ENCODE results near the gene UGT1A4.

UGT1A4 gene

DNA sequence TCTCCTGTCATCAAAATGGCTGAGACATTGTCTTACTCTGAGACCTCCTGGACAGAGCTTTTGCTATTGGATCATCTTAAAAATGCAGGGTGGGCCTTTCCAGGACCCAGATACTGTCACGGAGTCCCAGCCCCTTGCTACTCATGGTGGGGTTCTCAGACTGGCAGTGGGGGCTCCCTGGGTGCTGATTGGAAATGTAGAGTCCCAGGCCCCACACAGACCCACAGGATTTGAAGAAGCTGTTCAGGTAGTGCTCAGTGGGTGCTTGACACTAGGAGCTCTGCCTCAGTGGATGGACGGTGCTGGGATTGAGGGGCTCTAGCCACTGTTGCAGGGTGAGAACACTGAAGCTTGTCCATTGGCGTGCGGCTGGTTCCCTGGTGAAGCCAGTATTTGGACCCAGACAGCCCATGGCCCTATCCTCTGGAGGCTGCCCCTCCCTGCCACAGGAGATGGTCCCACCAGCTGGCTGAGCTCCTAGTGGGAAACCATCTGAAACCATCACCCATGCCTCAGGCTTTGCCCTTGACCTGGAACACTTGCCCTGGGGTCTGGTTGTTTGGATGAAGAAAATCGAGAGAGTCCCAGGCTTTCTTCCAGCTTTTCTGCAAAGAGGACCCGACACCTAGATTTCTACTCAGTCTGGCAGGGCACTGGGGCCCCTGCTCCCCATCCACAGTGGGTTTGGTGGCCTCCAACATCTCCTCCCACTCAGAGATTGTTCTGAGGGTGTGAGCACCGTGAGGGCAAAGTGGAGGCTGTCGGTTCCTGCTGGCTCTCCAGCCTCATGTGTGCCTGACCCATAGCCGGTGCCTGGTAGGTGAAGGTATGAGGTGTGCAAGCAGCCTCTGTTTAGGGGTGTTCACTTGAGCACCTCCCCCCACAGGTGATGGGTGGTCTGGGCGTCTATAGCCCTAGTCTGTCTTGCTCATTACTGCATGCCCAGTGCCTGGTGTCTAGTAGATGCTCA, 89.7 kb downstream of the UGT1A4 start:
- DNase-seq (ENCODE audit: low read depth in 2 of 2, low spot score in 1 of 2) = no peak

DNA sequence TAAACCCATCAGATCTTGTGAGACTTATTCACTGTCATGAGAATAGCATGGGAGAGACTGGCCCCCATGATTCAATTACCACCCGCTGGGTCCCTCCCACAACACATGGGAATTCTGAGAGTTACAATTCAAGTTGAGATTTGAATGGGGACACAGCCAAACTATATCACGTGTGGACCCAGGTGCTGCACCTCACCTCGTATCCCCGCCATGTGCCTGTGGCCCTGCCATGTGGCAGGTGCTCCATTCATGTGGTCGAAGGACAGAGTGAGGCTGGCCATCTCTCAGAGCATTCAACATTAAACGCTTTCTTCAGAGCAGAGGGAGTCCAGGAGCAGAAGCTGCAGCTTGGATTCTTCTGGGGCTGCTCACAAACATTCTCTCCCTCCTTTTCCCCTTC, 91.8 kb downstream of the UGT1A4 start:
- DNase-seq (ENCODE audit: low read depth in 2 of 2, low spot score in 1 of 2) = no peak

DNA sequence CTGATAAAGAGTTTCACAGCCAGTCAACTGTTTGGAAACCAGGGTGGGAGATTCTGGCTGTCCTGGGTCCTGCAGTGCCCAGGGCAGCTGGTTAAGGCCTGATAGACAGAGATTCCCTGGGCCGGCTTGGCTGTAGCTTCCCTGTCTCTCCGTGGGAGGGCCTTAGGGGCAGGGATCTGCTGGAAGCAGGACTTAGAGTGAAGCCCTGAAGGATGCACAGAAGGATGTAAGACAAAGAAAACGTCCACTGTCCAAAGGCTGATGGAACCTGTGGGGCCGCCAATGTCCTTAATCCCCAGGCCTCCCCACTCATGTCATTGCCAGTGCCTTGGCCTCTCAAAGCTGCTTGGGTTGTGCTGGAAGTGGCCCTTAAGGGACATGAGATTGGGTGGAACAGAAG, 92.6 kb downstream of the UGT1A4 start:
- DNase-seq (ENCODE audit: low read depth in 2 of 2, low spot score in 1 of 2) = no peak

DNA sequence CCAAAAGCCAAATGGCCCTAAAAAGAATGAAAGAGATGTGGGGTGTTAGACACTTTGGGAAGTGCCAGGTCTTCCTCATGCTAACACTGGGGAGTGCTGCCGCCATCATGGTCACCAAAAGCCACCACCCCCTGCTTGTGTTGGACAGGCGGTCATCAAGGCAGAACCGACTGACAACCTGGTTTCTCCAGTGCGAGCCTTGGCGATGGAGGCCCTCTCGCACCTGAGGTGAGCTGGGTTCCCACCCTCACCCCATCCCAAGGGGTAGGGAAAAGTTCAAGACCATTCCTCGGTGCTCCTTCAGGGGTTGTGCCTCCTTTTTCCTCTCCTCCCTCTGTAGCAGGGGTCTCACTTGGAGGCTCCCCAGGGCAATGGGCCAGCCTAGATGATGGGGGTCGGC, 93.2 kb downstream of the UGT1A4 start:
- no peak for DNase-seq (ENCODE audit: low read depth in 2 of 2, low spot score in 1 of 2)

DNA sequence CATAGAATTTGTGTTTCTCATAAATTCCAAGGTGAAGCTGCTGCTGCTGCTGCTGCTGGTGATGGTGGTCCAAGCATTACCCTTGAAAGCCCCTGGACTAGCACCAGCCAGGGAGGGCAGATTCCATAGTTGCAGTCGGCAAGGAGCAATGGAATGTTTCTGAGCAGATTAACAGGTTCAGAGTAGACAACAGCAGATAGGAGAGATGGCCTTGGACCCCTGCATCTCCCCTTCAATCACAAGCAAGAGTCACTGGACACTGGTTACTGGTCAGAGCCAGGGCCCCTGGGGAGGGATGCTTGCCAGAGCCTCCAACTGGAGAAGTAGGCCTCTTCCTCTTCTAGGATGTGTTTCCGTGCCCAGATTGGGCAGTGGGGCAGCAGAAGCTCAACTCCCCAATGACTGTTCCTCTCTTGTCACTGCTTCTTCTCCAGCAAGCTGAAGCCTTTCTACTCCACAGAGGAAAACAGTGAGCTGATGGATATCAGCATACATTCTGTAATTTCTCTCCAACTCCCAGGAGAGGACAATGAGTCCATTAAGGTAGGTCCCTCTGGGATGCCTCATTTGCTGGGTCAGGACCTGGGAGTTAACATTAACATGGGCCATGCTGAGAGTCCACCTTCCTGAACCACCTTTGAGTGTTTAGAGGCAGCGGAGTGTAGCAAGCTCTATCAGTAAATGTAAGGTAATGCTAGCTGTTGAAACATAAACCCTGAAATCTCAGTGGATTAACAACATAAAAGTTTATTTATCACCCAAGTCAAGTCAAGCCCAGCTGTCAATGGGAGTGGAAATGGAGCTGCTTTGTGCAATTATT, 94.9 kb downstream of the UGT1A4 start:
- DNase-seq (ENCODE audit: low read depth in 2 of 2, low spot score in 1 of 2) = no peak

DNA sequence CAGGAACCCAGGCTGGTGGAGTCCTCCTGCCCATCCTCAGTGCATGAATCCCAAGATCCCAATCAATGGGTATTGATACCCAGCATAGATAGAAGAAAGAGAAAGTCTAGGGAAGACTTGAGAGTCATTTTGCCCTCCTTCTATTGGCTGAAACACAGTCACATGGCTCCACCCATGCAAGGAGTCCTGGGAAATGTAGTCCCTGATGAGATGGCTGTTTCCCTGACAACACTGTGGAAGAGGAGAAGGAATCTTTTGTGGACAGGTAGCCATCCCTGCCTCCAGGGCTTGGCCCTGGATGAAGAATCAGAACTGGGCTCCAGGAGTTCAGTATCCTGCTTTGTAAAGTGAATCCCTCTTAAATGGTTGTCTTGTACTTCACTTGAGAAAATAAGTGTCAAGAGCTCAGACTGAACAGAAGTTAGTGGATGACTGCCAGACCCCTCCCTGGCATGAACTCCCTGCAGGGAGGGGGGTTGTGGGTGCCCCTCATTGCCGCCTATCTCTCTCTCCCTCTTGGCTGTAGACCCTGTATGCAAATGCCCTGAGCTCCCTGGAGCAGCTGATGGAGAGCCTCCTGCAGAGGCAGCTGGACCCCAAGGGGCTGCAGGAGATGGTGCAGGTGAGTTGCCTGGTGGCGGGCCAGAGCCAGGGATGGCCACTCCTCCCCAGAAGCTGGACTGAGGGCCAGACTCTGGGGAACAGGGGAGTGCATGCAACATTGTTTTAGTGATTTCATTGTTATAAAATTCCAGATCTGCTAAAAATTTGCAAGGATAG, 95.7 kb downstream of the UGT1A4 start:
- DNase-seq (ENCODE audit: low read depth in 2 of 2, low spot score in 1 of 2) = no peak

DNA sequence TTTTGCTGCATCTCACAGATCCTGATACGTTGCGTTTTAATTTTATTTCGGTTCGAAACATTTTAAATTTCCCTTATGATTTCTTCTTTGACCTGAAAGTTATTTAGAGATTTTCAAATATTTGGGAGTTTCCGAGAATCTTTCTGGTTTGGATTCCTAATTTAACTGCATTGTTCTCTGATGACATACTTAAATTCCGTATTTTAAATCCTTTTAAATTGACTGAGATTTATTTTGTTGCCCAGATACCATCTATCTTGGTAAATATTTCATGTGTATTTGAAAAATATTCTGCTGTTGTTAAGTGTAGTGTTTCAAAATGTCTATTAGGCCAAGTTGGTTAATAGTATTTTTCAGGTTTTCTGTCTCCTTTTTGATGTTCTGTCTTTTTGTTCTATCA, 97.3 kb downstream of the UGT1A4 start:
- DNase-seq (ENCODE audit: low read depth in 2 of 2, low spot score in 1 of 2) = no peak

DNA sequence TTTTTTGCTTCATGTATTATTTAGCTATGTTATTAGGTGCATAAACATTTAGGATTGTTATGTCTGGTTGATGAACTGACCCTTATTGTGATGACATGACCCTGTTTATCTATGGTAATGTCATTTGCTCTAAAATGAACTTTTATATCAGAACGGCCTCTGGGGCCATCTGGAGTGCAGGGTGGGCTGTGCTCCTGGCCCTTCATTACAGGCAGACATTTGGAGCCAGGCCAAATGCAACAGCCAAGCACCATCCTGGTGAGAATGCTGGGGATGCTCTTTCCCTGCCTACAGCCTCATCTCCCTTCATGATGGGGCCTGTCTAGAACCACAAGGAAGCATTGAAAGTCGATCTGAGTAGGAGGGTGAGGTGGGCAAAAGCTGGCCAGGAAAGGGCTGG, 97.8 kb downstream of the UGT1A4 start:
- no peak for DNase-seq (ENCODE audit: low read depth in 2 of 2, low spot score in 1 of 2)

DNA sequence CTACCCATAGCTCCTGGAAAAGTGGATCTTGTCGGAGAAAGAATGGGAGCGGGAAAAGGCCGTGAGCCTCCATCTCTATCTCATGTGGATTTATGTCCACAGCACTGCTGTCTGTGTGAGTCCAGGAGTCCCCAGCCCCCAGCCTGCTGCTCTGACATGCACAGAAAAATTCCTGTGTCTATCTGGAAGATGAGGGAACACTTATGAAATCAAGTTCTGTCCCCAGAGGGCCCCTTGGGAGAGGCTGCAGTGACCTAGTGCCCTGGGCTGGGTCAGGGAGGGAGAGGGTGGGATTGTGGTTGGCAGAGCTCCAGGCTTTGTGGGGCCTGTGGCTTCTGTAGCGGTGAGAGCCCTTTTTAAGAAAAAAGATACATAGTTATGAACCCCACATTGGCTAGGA, 98.2 kb downstream of the UGT1A4 start:
- no peak for DNase-seq (ENCODE audit: low read depth in 2 of 2, low spot score in 1 of 2)

DNA sequence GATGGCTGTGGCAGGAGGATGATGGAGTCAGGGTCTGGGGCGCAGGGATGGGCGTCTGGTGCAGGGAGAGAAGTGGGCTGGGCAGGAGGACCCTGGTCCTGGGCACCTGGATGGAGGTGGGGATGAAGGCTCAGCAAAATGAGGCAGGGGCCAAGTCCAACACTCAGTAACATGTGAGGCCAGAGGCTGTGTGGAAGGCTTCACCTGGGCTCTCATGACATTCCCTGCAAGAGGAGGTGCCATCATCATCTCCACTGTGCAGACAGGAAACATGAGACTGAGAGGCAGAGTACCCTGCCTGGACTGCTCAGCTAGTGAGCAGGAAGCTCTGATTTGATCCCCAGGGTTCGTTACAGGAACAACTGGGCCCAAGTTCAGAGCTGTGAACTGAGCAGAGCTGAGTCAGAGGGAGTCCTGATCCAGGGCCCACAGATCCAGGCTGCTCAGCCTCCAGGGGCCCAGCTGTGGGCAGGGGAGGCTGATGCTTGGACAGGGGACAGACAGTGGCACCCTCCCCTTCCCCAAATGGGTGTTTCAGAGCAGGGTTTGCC, 98.9 kb downstream of the UGT1A4 start:
- DNase-seq (ENCODE audit: low read depth in 2 of 2, low spot score in 1 of 2) = no peak

DNA sequence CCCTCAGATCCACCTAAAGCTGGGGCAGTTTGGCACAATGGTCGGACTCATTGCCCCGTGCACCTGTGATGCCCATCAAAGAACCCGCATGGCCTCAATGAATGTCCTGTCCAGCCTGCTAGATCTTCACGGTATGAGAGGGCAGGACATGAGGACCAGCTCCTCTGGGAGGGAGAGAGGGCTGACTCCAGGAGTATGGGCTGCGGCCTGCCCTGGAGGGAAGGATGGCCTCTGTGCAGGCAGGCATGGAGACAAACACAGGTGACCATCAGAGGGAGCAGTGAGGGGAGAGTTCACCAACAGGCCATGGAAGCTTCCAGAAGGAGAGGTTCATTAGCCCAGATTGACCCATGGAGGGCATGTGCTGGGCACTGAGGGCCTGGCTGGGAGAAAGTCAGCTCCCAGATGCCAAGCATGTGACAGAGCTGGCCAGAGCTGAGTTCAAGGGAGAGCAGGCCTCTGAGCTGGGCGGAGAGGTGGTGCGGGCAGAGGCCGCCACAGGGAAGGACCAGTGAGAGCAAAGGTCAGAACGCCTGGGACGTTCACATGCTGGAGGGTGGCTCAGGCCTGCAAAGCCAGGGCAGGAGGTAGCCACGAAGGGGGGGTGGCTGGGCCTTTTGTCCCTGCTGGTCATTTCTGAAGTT, 99.6 kb downstream of the UGT1A4 start:
- DNase-seq (ENCODE audit: low read depth in 2 of 2, low spot score in 1 of 2) = no peak

DNA sequence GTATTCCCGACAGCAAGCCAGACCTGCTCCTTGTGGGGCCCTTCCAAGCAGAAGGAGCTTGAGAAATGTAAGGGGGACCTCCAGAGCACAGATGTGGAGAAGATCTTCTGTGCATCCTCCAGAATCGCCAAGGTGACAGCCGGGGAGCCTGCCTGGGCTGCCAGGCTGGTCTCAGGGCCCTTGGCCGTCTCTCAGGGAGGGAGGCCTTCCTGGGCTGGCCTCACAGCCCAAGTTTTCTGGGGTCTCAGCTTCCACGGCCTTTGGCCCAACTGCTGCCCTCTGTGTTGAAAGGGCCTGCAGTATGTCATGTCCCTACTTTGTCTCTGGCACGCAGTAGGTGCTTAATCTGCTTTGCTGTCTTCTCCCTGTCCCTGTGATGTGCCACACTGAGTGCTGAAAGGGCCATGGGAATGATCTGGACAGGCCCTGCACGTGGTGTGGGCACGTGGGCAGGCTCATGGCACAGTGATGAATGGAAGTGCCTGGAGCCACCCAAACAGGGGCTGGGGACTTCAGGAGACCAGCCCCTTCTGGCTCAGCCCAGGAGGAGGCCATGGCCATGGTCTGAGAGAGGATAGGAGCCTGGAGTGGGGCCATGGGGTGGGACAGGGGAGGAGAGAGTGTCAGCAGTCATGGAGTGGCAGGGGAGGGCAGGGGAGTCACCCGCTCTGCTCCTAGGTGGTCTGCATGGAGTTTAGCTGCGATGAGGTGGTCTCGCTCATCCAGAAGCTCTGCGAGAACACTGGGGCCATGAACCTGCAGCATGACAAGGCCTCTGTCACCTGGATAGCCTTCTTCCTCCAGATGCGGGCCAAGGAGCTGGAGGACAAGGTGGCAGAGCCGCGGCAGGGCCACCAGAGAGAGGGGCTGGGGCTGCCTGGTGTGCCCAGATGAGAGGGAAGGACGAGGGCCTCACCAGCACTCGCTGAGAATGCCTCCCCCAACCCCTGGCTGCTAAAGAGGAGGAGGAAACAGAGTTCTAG, 100.4 kb downstream of the UGT1A4 start:
- no peak for DNase-seq (ENCODE audit: low read depth in 2 of 2, low spot score in 1 of 2)

DNA sequence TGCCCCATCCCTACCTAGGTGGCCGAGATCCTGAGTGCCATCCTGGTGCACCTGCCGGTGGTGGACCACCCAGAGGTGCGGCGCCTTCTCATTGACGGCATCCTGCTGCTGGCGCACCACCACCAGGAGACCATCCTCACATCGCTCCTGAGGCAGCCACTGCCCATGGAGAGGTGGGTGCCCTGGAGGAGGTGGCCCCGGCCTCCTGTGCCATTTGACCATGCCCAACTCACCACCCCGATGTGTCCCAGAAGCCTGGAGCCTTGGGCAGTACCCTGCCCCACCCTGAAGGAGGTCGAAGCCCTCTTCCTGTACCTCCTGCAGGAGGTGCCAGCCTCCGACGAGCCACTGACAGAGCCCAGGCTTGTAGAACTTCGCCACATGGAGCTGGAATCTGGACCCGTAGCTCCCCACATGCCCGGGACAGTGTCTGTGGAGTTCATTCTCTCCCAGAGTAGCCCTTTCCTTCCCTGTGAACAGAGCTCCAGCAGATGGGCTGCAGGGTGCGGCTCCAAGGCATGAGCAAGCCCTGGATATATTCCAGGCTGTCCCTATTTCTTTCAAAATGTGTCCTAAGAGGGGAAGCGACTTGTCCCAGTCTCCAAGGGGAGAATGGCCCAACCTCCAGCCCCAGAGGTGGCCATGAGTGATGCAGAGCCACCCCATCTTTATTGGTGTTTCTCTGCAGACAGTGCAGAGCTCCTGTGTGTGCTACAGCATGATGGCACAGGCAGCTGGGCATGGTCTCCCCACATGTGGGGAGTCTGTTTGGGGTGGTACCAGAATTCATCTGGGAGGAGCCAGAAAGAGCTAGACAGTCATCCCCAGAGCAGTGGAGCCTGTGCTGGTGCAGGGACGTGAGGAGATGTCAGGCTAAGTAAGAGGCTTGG, 101.6 kb downstream of the UGT1A4 start:
- no peak for DNase-seq (ENCODE audit: low read depth in 2 of 2, low spot score in 1 of 2)

DNA sequence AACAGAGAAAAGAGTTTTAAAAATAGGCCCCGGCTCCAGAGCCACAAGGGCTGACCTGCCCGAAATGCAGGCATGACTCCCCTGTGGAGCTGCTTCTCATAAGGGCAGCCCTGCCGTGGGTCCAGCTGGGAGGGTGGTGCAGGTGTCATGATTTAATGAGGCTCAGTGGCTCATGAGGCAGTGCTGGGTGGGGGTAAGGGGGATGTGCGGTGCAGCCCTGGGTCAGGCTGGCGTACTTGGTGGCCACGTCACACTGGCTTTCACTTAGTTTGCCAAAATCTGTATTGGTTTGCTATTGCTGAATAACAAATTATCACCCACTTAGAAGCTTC, 102.2 kb downstream of the UGT1A4 start:
- no peak for DNase-seq (ENCODE audit: low read depth in 2 of 2, low spot score in 1 of 2)

DNA sequence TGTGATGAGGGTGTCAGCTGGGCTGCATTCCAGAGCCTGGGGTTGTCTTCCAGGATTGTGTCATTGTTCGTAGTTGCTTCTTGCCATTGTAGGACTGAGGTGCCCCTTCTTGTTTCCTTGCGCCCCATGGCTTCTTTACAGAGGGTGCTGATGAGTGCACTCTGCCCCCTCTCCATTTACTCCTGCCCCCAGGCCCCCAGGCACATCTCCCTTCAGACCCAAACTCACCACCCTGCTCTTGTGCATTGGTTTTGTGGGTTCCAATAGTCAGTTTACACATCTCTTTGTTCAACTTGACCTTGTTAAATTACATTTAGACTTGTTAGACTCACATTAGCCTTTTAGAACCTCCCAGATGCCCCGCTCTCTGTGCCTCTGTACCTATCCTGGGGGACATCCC, 102.7 kb downstream of the UGT1A4 start:
- no peak for DNase-seq (ENCODE audit: low read depth in 2 of 2, low spot score in 1 of 2)

DNA sequence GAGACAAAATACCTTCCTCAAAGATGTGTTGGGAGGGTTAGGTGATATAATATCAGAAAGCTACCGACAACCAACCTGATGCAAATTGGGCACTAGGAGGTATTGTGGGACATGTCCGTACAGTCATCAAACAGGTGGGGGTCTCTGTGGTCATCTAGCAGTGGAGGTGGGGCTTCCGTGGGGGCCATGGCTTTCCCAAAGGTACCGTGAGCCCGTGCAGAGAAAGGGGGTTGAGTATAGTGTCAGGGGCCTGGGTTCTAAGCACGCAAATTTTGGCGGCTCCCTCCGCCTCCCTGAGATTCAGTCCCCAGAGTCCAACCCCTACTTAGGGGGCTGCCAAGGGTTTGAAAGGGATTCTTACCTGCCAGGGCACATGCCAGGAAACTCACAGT, 103.2 kb downstream of the UGT1A4 start:
- DNase-seq (ENCODE audit: low read depth in 2 of 2, low spot score in 1 of 2) = no peak

DNA sequence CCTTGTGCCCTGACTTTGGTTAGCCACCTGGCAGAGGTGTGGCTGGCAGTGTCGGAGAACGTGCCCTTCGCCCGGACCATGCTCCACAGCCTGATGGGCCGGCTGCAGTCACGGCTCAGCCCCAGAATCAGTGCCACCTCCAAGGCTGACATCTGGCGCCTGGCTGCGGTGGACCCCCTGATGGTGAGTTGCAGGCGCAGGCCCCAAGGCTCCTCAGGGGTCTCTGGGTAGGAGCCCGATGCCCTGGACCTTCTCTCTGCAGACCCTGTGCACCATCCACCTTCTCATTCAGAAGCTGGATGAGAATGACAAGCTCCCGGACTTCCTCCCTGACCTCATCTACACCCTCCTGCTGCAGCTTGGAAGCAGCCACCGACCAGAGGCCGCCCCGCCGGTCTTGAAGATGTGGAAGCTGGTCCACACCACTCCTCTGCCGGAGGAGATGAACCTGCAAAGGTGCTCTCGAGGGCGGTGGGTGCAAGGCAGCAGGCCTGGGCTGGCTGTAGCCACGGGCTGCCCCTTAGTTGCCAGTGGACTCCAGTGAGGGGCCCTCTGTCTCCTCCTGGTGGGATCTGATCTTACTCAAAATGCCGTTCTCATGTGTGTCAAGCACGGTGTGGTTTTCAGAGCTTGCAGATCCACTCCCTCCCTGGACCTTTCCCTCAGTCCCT, 103.7 kb downstream of the UGT1A4 start:
- no peak for DNase-seq (ENCODE audit: low read depth in 2 of 2, low spot score in 1 of 2)
